HUES64 (cell line): Measurements from ENCODE around the gene GAB3.
"Not testable (repeated sequence)": the region's sequence is repeated elsewhere in the genome, so short reads cannot be mapped to it uniquely, and the experiment has no call there.

Source experiments
- H3K27ac ChIP-seq: 2 replicates; pipeline ENCODE4 v1.7.0; 2013; ENCODE audit warnings: low read depth, low read length, inconsistent platforms
- H3K27me3 ChIP-seq: 2 replicates; pipeline ENCODE4 v1.6.1; 2013; ENCODE audit warnings: mild to moderate bottlenecking, low read length; ENCODE audit not compliant: insufficient read depth
- H3K36me3 ChIP-seq: 2 replicates; pipeline ENCODE4 v1.6.1; 2013; ENCODE audit warnings: mild to moderate bottlenecking, low read length; ENCODE audit not compliant: insufficient read depth
- H3K4me1 ChIP-seq: 2 replicates; pipeline ENCODE4 v1.6.1; 2013; ENCODE audit warnings: mild to moderate bottlenecking, low read length, moderate library complexity; ENCODE audit not compliant: insufficient read depth
- H3K4me3 ChIP-seq: 2 replicates; pipeline ENCODE4 v1.5.1; 2013; ENCODE audit warnings: mild to moderate bottlenecking, low read length, moderate library complexity
- H3K9ac ChIP-seq: 2 replicates; pipeline ENCODE4 v1.6.1; 2013; ENCODE audit warnings: mild to moderate bottlenecking, low read depth, low read length
- H3K9me3 ChIP-seq: 2 replicates; pipeline ENCODE4 v1.6.1; 2013; ENCODE audit warnings: low read depth, low read length; ENCODE audit not compliant: insufficient read depth
- WGBS: fragments of 150-250, 120-280 bp; methylation state at CpG from one replicate; pipeline ENCODE4 v1.1.7; 2013; ENCODE audit warnings: missing lambda C conversion rate; 5-methylcytosine and 5-hydroxymethylcytosine counted together

The GAB3 gene

DNA sequence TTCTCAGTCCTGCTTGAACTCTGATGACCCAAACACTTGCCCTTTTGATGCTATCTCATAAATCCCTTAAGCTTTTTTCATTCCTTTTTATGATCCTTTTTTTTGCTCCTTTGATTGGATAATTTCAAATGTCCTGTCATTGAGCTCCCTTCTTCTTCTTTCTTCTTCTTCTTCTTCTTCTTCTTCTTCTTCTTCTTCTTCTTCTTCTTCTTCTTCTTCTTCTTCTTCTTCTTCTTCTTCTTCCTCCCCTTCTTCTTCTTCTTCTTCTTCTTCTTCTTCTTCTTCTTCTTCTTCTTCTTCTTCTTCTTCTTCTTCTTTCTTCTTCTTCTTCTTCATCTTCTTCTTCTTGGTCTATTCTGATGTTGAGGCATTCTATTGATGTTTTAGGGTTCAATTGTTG is 78.8 kb downstream of the GAB3 start:
- H3K4me3 ChIP-seq, H3K27ac ChIP-seq, H3K4me1 ChIP-seq, H3K9me3 ChIP-seq, H3K36me3 ChIP-seq, H3K27me3 ChIP-seq, H3K9ac ChIP-seq: not testable (repeated sequence)

DNA sequence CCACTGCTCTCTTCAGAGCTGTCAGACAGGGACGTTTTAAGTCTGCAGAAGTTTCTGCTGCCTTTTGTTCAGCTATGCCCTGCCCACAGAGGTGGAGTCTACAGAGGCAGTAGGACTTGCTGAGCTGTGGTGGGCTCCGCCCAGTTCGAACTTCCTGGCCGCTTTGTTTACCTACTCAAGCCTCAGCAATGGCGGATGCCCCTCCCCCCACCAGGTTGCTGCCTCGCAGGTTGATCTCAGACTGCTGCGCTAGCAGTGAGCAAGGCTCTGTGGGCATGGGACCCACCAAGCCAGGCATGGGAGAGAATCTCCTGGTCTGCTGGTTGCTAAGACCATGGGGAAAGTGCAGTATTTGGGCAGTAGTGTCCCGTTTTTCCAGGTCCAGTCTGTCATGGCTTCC is 80.0 kb downstream of the GAB3 start:
- 80% methylated on average over 8 of the region's 8 CpGs for WGBS

DNA sequence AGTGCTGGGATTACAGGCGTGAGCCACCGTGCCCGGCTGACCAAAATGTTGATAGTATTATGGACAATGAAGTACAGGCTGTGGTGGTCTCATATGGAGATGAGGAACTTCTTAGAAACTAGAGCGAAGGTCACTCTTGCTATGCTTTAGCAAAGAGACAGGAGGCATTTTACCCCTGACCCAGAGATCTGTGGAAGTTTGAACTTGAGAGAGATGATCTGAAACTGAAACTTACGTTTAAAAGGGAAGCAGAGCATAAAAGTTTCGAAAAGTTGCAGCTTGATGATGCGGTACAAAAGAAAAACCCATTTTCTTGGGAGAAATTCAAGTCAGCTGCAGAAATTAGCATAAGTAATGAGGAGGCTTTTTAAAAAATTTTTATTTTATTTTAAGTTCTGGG is 89.0 kb downstream of the GAB3 start:
- 98% methylated on average over 7 of the region's 7 CpGs for WGBS
- Histone ChIP-seq H3K9ac (no peak overlapping the region), H3K27me3 (no peaks in the 10 kb centered on the region), H3K27ac (no peak overlapping the region), H3K4me3 (no peak overlapping the region), H3K4me1 (no peaks in the 10 kb centered on the region), H3K36me3 (no peaks in the 10 kb centered on the region), H3K9me3 (no peaks in the 10 kb centered on the region)

More for the DNA sequence above, 80.0 kb downstream of the GAB3 start:
- not testable (repeated sequence) for H3K27me3 ChIP-seq, H3K36me3 ChIP-seq, H3K9me3 ChIP-seq, H3K4me3 ChIP-seq, H3K4me1 ChIP-seq, H3K27ac ChIP-seq, H3K9ac ChIP-seq

DNA sequence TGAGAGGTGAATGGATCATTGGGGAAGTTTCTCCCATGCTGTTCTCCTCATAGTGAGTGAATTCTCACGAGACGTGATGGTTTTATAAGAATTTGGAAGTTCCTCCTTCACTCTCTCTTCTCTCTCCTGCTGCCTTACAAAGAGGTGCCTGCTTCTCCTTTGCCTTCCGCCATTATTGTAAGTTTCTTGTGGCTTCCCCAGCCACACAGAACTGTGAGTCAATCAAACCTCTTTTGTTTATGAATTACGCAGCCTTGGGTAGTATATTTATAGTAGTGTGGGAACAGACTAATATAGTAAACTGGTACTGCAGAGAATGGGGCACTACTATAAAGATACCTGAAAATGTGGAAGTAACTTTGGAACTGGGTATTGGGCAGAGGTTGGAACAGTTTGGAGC is 89.7 kb downstream of the GAB3 start:
- Histone ChIP-seq H3K4me3 (no peak overlapping the region), H3K36me3 (no peaks in the 10 kb centered on the region), H3K9ac (no peak overlapping the region), H3K27me3 (no peaks in the 10 kb centered on the region), H3K9me3 (no peaks in the 10 kb centered on the region), H3K27ac (no peak overlapping the region), H3K4me1 (no peaks in the 10 kb centered on the region)
- 98% methylated on average over 2 of the region's 4 CpGs for WGBS

DNA sequence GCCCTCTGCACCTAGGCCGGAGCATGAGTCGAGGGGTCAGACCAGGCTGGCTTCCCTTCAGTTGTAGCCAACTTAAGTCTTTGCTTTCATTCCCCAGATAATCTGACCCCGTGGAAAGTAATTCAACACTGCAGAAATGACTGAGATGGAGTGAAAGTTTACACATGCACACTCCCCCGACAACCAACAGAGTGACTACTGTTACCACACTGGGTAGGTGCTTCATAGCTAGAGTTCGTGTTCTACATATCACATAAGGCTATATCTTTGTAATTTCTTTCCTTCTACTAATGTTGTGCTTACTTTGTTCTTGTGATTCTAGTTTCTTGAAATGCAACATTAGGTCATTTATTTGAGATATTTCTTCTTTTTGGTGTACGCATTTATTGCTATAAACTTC is 90.3 kb downstream of the GAB3 start:
- Histone ChIP-seq H3K27ac (no peak overlapping the region), H3K27me3 (no peaks in the 10 kb centered on the region), H3K4me1 (no peaks in the 10 kb centered on the region), H3K9me3 (no peaks in the 10 kb centered on the region), H3K36me3 (no peaks in the 10 kb centered on the region), H3K9ac (no peak overlapping the region), H3K4me3 (no peak overlapping the region)
- 90% methylated on average over 4 of the region's 6 CpGs for WGBS

DNA sequence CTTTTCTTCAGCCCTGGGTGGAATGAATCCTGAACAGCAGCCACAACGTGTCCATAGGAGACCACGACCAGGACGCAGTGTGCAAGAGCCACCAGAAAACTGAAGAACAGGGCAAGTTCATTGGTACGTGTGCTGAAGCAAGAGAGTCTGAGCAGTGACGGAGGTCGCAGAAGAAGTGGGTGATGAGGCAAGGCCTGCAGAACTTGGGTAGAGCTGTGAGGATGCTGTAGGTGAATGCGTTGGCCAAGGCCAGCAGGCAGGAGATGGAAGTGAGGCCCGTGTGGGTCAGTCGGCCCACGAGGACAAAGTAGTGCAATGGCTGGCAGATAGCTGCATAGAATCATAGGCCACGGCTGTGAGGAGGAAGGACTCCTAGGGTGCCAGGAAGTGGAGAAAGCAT is 91.9 kb downstream of the GAB3 start:
- Histone ChIP-seq H3K9me3 (no peaks in the 10 kb centered on the region), H3K27me3 (no peaks in the 10 kb centered on the region)
- 95% methylated on average over 11 of the region's 11 CpGs for WGBS

DNA sequence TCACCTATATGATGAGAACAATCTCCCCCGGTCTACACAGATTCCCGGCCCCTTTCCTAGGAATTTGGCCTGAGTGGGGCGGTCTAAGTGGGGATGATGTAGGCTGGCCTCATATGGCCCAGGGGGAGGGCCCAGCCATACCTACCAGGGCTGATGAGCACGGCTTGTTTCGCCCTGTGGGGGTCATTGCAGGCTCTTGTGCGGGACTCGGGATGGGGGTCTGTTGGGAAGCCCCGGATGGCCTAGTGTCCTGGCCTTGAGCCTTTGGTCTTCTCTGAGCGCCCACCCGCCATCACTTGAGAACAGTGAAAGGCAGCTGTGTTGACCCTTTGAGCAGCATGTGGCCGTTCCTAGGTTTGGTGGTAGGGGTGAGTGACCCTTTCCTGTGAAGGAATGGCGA is 92.7 kb downstream of the GAB3 start:
- H3K4me1 ChIP-seq: no peaks in the 10 kb centered on the region
- H3K27me3 ChIP-seq: no peaks in the 10 kb centered on the region
- no peaks in the 10 kb centered on the region for H3K36me3 ChIP-seq
- H3K9ac ChIP-seq: no peak overlapping the region
- H3K4me3 ChIP-seq: no peak overlapping the region
- no peaks in the 10 kb centered on the region for H3K9me3 ChIP-seq
- 93% methylated on average over 12 of the region's 12 CpGs for WGBS
- H3K27ac ChIP-seq: no peak overlapping the region

More for the DNA sequence above, 91.9 kb downstream of the GAB3 start:
- Histone ChIP-seq H3K36me3 (no peaks in the 10 kb centered on the region), H3K27ac (no peak overlapping the region), H3K9ac (no peak overlapping the region), H3K4me1 (no peaks in the 10 kb centered on the region), H3K4me3 (no peak overlapping the region)

DNA sequence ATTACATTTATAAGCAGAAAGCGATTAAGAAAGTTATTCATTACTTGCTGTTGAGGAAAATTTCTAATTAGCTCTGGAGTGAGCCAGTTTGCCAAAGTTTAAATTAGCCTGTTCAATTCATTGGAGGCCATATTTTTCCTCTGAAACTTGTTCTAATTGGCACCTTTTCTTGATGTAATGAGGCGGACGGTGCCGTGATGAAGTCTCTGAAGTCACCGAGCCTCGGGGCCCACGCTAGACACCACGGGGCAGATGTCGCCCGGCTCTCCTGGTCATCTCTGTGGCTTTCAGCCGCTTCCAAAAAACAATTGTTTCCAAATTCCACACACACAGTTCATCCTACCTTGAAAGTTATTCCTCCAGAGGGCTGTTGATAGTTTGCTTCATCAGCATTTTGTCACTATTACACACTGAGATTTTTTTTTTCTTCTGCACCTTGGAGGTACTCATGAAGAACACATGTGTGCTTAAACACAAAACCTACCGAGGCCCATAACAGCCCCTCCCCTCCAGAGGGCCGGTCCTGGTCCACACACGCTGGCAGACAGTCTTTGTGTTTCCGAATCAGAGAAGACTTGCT is 93.6 kb downstream of the GAB3 start:
- H3K4me1 ChIP-seq: no peaks in the 10 kb centered on the region
- H3K36me3 ChIP-seq: no peaks in the 10 kb centered on the region
- H3K27ac ChIP-seq: no peak overlapping the region
- no peak overlapping the region for H3K9ac ChIP-seq
- no peaks in the 10 kb centered on the region for H3K27me3 ChIP-seq
- H3K9me3 ChIP-seq: no peaks in the 10 kb centered on the region
- WGBS: 96% methylated on average over 14 of the region's 15 CpGs
- H3K4me3 ChIP-seq: no peak overlapping the region

DNA sequence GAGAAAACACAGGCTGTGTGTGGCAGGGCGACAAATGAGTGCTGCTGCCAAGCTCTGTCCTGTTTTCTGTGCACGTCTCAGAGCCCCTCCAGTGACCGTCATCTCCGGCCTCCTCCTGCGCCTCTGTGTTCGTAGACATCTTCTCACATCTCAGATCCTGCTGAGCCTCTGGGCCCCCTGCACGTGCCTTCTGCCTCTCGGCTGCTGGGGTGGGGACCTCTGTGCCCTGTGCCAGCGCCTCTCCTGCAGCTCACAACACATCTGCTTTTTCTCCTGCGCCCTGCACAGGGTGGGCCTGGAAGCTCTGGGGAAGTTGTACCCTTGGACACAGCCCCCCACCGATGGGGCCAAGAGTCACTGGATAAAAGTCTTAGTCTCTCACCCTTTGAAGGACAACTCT is 95.1 kb downstream of the GAB3 start:
- no peaks in the 10 kb centered on the region for H3K4me1 ChIP-seq
- WGBS: 92% methylated on average over 11 of the region's 11 CpGs
- H3K4me3 ChIP-seq: no peak overlapping the region
- no peaks in the 10 kb centered on the region for H3K27me3 ChIP-seq
- H3K27ac ChIP-seq: no peak overlapping the region
- H3K9me3 ChIP-seq: no peaks in the 10 kb centered on the region
- no peaks in the 10 kb centered on the region for H3K36me3 ChIP-seq
- no peak overlapping the region for H3K9ac ChIP-seq

DNA sequence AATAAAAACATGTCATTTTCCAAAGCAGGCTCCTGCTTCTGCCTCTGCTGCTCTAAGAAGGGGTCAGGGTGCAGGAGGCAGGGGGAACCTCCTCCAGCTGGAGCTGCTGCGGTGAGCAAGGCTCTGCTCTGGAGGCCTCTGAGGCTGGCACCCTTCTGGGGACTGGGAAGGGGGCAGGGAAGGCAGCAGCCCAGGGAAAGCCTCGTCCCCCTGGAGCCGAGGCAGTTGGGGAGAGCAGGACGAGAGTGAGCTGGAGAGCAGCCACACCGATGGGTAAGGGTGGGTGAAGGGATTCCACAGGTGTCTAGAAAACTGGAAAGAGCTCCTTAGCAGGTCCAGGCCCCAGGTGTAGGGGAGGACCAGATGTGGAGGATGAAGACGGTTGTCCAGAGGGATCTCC is 95.5 kb downstream of the GAB3 start:
- Histone ChIP-seq H3K27ac (no peak overlapping the region), H3K4me1 (no peaks in the 10 kb centered on the region), H3K9me3 (no peaks in the 10 kb centered on the region), H3K4me3 (no peak overlapping the region), H3K9ac (no peak overlapping the region), H3K36me3 (no peaks in the 10 kb centered on the region), H3K27me3 (no peaks in the 10 kb centered on the region)
- WGBS: 83% methylated on average over 6 of the region's 6 CpGs

DNA sequence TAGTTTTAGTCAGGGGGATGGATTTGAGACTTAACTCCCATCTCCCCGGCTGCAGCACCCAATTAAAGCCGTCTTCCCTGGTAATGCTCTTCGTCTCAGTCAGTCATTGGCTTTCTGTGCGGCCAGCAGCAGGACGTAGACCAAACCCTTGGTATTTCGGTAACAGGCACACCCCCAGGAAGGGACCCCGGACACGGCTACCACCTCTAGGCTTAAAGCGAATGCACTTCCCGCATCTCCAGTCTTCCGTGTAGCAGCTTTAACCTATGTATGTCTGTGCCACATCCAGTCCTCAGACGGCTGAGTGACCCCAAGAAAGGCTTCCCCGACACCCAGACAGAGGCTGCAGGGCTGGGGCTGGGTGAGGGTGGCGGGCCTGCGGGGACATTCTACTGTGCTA is 96.0 kb downstream of the GAB3 start:
- no peak overlapping the region for H3K27ac ChIP-seq
- WGBS: 94% methylated on average over 12 of the region's 15 CpGs
- H3K9me3 ChIP-seq: no peaks in the 10 kb centered on the region
- H3K9ac ChIP-seq: no peak overlapping the region
- H3K4me1 ChIP-seq: no peaks in the 10 kb centered on the region
- H3K36me3 ChIP-seq: no peaks in the 10 kb centered on the region
- no peak overlapping the region for H3K4me3 ChIP-seq
- no peaks in the 10 kb centered on the region for H3K27me3 ChIP-seq

DNA sequence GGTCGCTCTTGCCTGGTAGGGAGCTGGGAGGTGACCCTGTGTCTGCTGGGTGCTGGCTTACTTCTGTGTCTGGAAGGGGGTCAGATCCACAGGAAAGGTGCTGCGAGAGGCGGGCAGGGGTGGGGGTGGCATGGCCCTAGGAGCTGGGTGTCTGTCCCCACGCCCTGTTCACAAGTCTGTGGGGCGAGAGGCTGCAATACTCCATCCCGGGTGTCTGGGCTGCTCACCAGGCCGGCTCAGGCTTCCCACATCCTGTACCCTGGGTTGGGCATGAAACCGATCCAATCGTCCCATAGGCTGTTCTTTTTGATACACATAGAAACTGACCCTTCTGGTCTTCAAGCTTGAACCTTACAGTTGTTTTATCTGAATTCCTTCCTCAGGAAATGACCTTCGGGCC is 96.5 kb downstream of the GAB3 start:
- Histone ChIP-seq H3K9ac (no peak overlapping the region), H3K27ac (no peak overlapping the region), H3K36me3 (no peaks in the 10 kb centered on the region), H3K4me3 (no peak overlapping the region), H3K27me3 (no peaks in the 10 kb centered on the region), H3K4me1 (no peaks in the 10 kb centered on the region), H3K9me3 (no peaks in the 10 kb centered on the region)
- 96% methylated on average over 10 of the region's 10 CpGs for WGBS
